Umbilical cord (tissue), 2 donors: Measurements from ENCODE around the gene CKAP2. TPM values are rescaled to one million over a fixed set of nuclear protein-coding genes. Genes with fewer than 3 reads are reported as not detected.
"Not testable (repeated sequence)": the region's sequence is repeated elsewhere in the genome, so short reads cannot be mapped to it uniquely, and the experiment has no call there.

ENCODE experiments used
- DNase-seq: peaks from one replicate; pipeline ENCODE4 v3.0.0-alpha.2; 2015; ENCODE audit warnings: low spot score
- total RNA-seq: library from RNA; depleted of rRNA; stranded (reverse); fragments of >200 nt; gene quantifications from one replicate; pipeline ENCODE4 v1.2.3, GENCODE V29; 2014; ENCODE audit warnings: low replicate concordance; ENCODE audit not compliant: insufficient read depth

Gene CKAP2
- total RNA-seq, 1 donor from 2014 or later = 14.0 TPM

GRCh38 chr13:52451135-52451804, 4.0 kb upstream of the CKAP2 start:
- DNase-seq = no peak

GRCh38 chr13:52452470-52452869, 2.8 kb upstream of the CKAP2 start:
- peak; percentile 6 for DNase-seq

GRCh38 chr13:52454459-52454819, 839 bp upstream of the CKAP2 start:
- peak; percentile 50 for DNase-seq

GRCh38 chr13:52455677-52456041, 381 bp downstream of the CKAP2 start:
- peak; percentile 82 for DNase-seq

GRCh38 chr13:52459668-52460067, 4.4 kb downstream of the CKAP2 start:
- DNase-seq = no peak

GRCh38 chr13:52461265-52461664, 6.0 kb downstream of the CKAP2 start:
- no peak for DNase-seq

GRCh38 chr13:52463526-52463925, 8.2 kb downstream of the CKAP2 start:
- no peak for DNase-seq

- not testable (repeated sequence) for DNase-seq
These were observed 13.2 kb downstream of the CKAP2 start for GRCh38 chr13:52468487-52468886.

GRCh38 chr13:52480677-52481428, 25.6 kb downstream of the CKAP2 start:
- not testable (repeated sequence) for DNase-seq

GRCh38 chr13:52487078-52487477, 31.8 kb downstream of the CKAP2 start:
- DNase-seq = not testable (repeated sequence)

- DNase-seq = not testable (repeated sequence)
These were observed 33.5 kb downstream of the CKAP2 start for GRCh38 chr13:52488763-52489162.

- DNase-seq = not testable (repeated sequence)
These were observed 35.7 kb downstream of the CKAP2 start for GRCh38 chr13:52491015-52491414.

- DNase-seq = not testable (repeated sequence)
These were observed 39.0 kb downstream of the CKAP2 start for GRCh38 chr13:52494241-52494640.

- DNase-seq = not testable (repeated sequence)
These were observed 42.7 kb downstream of the CKAP2 start for GRCh38 chr13:52497979-52498378.

GRCh38 chr13:52502277-52502676, 47.0 kb downstream of the CKAP2 start:
- not testable (repeated sequence) for DNase-seq

GRCh38 chr13:52505843-52506242, 50.6 kb downstream of the CKAP2 start:
- not testable (repeated sequence) for DNase-seq

GRCh38 chr13:52509532-52509931, 54.3 kb downstream of the CKAP2 start:
- not testable (repeated sequence) for DNase-seq

- not testable (repeated sequence) for DNase-seq
These were observed 55.0 kb downstream of the CKAP2 start for GRCh38 chr13:52510221-52510797.

- DNase-seq = not testable (repeated sequence)
These were observed 56.3 kb downstream of the CKAP2 start for GRCh38 chr13:52511598-52511997.

- not testable (repeated sequence) for DNase-seq
These were observed 58.8 kb downstream of the CKAP2 start for GRCh38 chr13:52513957-52514596.

GRCh38 chr13:52523323-52523722, 68.0 kb downstream of the CKAP2 start:
- DNase-seq = not testable (repeated sequence)
